NT2/D1 (cell line): ENCODE results near the gene FRRS1L.

Experiments
- SUZ12 ChIP-seq: IDR thresholded peaks from 2 replicates; pipeline ENCODE4 v1.6.1; 2011; ENCODE audit not compliant: insufficient read length, insufficient read depth; ENCODE audit errors: extremely low read depth
- YY1 ChIP-seq: IDR thresholded peaks from 2 replicates; pipeline ENCODE4 v1.6.1; 2011; ENCODE audit not compliant: insufficient read length, insufficient read depth
- ZNF274 ChIP-seq: IDR thresholded peaks from 2 replicates; pipeline ENCODE4 v1.6.1; 2011; ENCODE audit warnings: mild to moderate bottlenecking, low read depth, low read length

DNA sequence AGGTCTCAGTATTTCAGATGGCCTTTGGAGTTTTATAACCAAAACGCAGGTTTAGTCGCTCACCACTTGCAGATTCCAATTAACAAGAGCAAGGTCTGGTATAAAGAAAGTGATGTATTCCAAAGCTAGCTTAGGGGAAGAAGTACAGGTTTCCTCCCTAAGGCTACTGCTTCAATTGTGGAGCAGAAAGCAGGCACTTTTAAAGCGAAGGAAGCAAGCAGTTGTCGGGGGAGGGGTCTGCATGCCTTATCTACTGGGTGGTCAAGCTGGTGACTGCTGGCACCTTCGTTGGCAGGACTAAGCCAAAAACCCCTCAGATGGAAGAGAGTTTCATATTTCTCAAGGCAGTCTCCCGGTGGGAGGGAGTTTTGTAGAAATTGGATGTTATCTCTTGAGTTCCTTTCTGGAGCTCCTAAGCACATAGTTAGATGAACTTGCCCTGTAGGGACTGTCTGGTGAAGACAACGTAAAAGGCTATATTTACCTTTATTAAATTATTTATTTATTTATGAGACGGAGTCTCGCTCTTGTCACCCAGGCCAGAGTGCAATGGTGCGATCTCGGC lies 45.7 kb downstream of the FRRS1L start:
- TF ChIP-seq YY1: no peak
- no peak for TF ChIP-seq SUZ12
- TF ChIP-seq ZNF274: no peak
